PC-9 (cell line): Measurements from ENCODE around the gene TRIM15.

Experiments used
- CTCF ChIP-seq: fragments of 200-600 bp; sonication (generic); conservative IDR thresholded peaks from 2 replicates; pipeline ENCODE4 v1.6.1; 2017; ENCODE audit warnings: mixed run types, antibody characterized with exemption, mild to moderate bottlenecking, moderate library complexity
- EZH2 ChIP-seq: fragments of 200-600 bp; sonication (generic); IDR thresholded peaks from 2 replicates; pipeline ENCODE4 v1.8.0; 2017; ENCODE audit warnings: antibody characterized with exemption, low read depth

DNA sequence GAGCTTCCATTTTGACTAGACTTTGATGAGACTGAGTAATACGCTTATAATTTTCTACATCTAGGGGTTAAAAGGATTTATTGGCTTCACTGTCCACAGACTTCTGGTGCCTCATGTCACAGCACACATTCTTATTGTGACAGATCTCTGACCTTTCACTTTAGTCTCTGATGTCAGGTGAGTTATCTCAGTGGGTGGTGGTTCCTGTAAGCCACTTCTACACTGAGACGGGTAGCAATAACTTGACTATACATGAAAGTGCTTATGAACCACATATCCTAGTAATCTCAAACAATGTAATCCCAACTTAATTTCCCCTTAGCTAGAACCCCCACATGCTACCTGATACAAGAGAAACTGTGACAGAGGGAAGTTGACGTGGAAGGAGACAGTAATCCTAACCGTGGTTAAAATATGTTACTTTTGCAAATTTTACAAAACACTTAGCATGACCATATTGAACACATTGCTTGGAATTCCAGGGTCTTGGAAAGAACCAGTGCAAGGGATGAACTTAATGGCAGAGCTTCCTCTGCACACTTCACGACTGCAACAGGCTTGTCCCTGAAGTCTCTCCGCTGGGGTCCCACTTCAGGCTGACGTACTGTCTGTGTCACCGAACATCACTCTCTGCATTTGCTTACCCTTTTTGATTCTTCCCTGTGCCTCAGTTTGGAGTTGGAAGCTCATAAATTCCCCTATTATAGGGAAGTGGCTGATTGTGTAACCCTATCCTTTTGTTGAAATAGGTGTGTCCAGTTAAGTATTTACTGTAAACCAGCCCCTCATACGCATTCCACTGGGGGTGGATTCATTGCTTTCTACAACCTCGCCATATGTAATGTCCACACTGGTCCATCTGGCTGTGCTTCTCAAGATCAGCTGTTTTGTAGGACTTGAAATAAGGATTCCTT lies 33.8 kb upstream of the TRIM15 start:
- TF ChIP-seq CTCF (no peak), EZH2 (no peak)
